GM18861 (cell line): ENCODE measurements around the gene AKAP5.
A peak's percentile ranks its signal among the peaks of the same experiment; 100 is the strongest.

ENCODE experiments used
- ATAC-seq: cut with Tn5 transposase; IDR thresholded peaks from one replicate; pipeline ENCODE4 v1.9.1; 2021; ENCODE audit not compliant: unreplicated experiment

Gene AKAP5, protein sequence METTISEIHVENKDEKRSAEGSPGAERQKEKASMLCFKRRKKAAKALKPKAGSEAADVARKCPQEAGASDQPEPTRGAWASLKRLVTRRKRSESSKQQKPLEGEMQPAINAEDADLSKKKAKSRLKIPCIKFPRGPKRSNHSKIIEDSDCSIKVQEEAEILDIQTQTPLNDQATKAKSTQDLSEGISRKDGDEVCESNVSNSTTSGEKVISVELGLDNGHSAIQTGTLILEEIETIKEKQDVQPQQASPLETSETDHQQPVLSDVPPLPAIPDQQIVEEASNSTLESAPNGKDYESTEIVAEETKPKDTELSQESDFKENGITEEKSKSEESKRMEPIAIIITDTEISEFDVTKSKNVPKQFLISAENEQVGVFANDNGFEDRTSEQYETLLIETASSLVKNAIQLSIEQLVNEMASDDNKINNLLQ

DNA sequence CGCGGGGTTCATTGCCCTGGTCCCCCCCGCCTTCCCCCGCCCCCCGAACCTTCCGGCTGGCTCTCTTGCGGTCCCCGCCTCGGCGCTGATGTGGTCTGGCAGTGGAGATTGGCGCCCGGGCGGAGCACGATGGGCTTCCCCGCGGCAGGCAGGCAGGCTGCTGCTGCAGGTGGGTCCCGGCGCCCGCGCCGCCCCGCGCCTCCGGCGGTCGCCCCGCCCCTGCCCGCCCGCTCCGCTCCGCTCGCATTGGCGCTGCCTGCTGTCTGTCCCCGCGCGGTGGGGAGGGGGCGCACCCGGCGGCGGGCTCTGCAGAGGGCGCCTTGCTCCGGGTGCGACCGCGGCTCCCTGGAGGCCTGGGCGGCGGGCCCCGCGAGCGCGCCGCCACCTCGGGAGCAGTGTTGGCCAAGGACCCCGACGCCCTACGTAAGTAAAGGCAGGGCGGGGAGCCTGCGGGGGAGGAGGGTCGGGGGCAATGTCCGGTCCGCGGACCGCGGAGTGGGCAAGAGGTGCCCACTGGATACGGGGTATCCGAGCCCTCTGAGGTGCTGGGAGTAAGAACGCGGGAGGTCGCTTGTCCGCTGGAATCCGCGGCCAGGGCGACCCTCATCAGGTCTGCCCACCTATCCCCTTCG is at the start of gene AKAP5:
TSS of gene AKAP5 (plus strand) at position 309 of the 632 bp plus-strand sequence. CDS start 2,896 bp downstream, outside the sequence.
- no peak for ATAC-seq

DNA sequence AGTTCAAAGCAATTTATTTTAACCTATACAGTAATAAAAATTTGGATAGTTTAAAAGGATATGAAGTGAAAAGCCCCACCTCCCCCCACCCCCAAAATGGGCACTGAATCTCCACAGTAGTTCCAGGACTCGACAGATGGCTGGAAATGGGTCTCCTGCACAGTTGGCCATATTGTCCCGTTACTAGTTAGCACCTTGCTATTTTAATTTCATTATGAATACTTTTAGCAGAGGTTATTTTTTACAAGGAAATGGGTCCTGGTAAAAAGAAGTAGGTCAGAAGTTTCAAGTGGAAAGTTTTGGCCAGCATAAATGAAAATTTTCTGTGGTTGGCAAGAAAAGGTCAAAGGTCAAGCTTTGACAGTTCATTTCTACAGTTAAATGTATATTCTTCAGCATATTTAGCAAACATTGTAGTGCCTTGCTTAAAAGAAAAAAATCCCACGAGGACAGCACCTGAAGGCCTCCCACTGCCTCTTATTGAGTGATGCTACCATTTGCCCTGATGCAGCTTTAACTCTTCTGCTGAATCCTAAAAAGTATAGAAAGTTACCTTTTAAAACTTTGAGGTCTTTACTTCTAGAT is 48.9 kb upstream of the AKAP5 start:
- ATAC-seq, result no peak

DNA sequence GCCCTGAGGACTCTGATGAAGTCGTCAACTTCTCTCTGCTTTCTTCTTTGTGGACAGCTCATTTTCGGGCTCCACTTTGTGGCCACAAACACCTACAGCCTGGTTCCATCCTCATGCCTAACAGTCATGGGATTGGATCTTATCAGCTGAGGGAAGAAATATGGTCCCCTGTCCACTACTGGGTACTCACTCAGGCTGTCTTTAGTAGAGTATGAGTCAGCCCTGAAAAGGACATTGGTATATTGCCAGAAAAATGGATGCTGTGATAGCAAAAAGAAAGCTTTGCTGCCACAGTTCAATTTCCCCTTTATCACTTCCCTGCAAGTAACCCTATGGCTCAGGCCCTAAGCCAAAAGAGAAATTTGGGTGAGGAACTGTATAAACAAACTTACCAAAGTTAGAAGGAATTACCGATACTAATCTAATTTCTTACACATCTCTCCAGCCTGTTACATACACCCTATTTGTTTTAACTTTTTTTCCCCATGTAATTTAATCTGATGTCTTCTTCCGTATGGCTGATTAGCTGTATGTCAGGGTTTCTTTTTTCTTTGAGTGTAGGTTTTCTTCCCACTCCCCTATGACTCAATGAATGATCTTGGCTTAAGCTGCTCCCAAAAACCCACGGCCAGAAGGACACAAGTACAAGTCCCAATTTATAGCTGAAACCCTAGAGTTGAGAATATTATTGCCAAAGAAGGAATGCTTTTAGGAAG is 48.1 kb upstream of the AKAP5 start:
- ATAC-seq, result no peak

DNA sequence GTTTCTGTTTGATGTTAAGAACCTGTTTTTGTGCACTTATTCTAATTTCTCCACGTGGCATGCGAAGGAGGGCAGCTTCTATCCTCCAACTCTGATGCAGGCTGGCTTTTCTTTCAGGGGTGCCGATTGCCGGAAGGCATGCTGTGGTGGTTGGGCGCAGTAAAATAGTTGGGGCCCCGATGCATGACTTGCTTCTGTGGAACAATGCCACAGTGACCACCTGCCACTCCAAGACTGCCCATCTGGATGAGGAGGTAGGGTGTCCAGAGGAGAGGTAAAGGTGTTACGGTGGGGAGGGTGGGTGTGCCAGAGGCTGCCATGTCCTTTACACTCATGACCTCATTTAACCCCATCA is 47.6 kb upstream of the AKAP5 start:
- ATAC-seq, result no peak

DNA sequence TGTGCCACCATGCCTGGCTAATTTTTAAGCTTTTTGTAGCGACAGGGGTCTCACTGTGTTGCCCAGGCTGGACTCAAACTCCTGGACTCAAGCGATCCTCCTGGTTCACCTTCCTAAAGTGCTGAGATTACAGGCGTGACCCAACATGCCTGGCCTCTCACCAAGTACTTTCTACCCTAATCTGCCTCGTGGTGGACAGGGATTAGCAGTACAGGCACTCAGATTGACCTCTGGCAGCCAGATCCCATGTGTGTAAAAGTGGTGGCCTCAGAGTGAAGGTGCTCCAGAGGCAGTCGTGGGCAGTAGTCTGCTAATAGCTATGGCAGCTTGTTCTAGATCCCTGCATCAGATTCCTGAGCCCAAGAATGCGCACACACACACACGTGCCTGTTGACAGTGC is 46.3 kb upstream of the AKAP5 start:
- no peak for ATAC-seq

DNA sequence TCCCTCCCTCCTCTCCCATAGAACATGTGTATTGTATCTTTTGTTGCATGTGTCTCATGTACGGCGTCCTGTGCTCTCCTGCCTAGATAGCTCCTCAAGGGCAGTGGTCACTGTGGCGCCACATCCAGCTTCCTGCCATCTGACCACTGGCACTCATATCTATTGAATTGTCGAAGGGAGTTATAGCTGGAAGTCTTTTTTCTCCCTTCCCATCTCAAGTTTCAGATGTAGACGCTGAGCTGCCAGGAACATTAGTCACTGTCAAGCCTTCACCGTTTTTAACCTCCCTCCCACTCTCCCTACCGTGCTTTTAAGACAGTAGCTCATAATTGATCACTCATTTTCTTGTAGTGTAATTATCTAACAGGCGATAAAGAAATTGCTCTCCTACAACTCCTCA is 44.1 kb upstream of the AKAP5 start:
- ATAC-seq, result no peak

DNA sequence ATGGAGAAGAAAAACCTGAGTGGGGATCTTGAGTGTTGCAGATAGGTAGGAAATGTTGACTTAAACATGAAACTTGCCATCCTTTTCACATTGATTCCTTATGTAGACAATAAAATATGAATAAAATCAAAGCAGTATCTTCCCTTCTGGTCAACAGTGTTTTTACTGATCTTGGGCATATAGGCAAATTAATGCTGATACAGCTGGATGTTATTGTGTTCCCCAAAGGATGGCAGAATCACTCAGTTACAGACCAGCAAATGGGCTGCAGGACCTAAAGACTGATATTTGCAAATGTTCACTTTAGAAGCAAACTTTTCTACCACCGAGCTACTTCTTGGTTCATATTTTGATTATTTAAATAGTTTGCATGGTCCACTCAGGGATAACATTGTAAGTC is 43.3 kb upstream of the AKAP5 start:
- no peak for ATAC-seq

DNA sequence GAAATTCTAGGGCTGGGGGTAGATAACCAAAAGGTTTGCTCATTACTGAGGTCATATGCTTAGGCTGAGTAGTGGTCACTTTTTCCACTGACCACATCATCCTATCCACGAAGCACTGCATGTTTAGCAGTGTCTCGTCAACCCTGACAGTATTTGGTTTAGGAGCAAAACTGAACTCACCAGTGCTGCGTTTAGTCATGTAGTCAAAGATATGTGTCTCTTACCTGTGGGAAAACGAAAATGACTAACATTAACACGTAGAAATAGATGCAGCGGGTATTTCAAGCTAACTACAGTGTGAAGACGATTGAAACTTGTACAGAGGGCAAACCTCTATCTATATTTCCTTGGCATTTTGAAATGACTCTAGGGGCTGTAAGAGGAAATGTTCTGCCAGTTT is 42.5 kb upstream of the AKAP5 start:
- no peak for ATAC-seq

DNA sequence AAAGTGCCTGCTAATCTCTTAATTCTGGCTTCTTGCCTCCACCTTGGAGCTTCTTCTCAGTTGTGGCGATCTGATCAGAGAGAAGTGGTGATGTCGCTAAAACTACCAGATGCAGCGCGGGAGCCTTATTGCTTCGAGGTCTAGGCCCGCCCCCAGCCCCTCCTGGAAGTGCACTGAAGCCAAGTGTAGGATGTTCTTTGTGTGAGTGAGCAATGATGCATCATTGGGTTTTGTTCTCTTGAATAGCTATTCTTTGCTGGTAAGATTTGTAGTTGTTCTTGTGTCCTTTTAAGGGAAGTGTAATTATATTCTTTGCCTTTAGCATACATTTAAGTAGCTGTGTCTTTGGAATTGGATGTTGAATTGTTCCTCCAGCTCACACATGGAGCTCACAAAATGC is 41.3 kb upstream of the AKAP5 start:
- ATAC-seq, result no peak

DNA sequence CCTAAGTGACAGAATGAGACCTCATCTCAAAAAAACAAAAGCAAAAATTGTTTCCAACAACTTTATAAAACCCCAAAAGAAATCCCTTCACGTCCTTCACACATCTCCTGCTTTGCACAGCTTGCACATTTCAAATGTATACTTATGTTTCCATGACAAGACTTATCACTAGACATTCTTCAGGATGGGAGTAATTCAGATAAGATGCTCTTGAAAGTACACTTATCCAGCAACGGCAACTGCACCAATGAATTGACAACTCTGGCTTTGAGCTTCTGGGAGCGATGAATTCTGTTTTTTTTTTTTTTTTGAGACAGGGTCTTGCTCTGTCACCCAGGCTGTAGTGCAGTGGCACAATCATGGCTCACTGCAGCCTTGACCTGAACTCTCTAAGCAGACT is 30.8 kb upstream of the AKAP5 start:
- no peak for ATAC-seq

DNA sequence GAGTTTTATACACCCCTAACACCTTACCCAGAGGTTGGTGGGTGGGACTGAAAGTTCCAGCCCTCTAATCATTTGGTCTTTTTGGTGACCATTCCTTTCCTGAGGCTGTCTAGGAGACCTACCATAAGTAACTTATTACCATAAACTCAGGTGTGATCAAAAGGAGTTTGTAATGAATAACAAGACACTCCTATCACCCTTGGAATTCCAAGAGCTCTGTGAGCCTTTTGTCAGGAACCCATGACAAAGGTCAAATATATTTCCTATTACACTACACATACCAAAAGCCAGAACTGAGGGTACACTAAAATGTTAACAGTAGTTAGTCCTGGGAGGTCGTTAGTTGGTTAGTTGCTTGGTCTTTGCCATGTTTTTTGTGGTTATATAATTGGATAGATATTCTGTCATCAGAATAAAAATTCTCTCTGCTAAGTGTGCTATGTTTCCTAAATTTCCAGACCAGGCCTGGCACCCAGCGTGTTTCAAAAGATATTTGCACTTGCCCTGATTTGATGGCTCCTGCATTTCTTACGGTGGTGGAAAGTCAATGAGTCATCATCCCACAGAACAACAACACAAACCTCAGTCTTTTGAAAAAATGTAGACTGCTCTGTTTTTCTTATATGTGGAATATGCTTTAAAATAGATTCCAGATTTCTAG is 27.0 kb upstream of the AKAP5 start:
- no peak for ATAC-seq

DNA sequence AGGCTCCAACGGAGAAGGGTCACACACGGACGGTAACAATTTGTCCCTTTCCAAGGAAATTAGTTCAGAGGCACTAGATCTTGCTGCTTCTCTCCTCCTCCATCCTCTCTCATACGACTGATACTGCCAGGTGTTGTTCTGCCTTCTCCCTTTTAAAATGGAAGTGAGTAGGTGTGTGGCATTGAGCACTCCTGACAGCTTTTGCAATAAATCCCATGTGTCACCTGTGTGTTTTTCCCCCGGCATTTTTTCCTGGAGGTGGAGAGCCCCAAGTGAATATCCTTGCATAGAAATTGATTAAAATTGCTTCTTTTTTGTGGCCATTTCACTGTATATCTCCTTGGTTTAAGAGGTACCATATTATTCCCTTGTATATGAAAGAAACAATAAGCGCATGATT is 26.2 kb upstream of the AKAP5 start:
- ATAC-seq, result no peak

DNA sequence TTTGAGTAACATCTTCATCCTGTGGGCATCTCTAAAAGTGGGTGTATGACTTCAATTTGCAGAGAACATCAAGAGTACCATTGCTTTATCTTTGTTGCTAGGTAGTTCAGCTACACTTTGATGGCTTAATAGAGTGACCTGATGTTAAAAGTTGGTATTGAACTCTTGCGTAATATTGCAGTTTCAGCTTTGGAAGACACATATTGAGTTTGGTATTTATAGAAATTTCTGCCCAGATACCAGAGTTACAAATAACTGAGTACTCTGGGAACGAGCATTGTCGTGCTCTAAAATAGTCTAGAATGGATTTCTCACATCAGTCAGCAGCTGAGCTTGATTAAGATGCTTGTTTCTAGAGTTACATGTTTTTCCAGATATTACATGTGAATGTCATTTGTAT is 24.8 kb upstream of the AKAP5 start:
- ATAC-seq, result no peak

DNA sequence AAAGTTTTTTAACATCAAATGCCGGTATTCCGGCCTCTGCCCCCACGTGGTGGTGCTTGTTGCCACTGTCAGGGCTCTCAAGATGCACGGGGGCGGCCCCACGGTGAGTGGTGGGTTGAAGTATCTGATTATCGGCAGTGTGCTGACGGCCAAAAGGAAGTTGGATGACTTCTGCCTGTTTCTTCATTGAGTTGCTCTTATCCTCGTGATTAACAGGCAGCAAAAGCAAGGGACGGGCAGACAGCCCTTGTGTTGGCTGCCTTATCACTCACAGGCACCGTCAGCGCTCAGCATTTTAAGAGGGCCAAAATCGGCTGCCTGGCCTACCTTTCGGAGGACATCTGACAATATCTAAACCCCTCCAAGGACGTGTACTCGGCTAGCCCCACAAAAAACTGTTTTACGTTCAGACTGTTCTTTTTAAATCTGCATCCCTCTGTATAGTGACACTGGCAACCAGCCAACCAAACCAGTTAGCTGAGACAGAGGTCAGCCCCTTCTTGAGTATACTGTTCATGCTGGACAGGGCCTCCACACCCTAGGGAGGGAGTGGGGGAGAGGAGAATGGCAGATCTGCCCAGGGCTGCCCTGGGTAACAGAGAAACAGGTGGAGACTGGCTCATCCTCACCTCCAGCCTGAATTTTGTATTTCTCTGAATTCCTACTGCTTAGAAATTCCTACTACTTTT is 22.9 kb upstream of the AKAP5 start:
- no peak for ATAC-seq

DNA sequence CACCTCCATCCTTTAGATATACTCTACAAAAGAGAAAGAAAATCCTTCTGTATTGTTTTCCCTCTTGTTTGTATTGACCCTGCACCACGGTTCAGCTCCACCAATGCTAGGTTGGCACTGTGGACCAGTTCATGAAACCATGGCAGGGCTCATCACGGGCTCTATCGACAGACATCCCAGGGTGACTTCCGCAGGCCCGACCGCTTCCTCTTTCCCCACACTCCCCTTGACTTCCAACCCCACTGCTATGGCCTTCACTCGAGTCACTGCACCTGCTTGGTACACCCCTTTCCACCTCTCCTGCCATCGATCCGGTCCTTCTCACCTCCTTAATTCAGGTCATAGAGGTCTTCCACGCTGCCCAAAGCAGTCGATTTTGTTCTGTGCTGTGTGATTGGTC is 21.2 kb upstream of the AKAP5 start:
- ATAC-seq, result no peak

DNA sequence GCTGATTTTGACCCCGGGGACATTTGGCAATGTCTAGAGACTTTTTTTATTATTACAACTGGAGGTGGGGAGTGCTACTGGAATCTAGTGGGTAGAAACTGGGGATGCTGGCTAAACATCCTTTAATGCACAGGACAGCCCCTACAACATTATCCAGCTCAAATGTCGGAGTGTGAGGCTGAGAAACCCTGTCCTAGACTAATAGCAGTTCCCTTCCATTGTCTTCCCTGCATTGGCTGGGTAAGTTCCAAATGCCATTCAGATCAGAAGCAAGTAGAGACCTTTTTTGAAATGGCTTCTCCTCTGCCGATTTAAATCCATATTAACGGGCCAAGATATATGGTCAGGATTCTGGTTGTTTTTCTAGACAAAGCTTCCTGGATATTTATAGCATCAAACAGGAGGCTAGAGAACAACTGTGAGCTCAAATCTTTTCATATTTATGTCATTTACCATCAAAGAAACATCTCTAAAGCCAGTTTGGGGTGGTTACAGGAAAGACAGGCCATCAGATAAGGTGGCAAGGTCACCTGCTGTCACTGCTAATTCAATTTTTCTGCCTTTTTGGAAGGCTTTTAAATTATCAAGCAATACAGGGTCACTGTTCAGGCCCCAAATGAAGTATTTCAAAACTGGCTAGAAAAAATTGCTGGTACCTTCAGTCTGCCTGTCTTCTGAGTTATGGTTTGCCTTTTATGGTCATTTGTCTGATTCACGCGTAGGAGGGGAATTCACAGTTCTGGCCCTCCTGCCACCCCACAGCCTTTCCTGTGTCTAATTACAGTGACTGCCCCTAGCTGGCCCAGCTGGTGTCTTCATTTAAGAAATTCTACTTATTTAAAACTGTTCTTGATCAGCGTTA is 20.1 kb upstream of the AKAP5 start:
- ATAC-seq, result peak; percentile 87

DNA sequence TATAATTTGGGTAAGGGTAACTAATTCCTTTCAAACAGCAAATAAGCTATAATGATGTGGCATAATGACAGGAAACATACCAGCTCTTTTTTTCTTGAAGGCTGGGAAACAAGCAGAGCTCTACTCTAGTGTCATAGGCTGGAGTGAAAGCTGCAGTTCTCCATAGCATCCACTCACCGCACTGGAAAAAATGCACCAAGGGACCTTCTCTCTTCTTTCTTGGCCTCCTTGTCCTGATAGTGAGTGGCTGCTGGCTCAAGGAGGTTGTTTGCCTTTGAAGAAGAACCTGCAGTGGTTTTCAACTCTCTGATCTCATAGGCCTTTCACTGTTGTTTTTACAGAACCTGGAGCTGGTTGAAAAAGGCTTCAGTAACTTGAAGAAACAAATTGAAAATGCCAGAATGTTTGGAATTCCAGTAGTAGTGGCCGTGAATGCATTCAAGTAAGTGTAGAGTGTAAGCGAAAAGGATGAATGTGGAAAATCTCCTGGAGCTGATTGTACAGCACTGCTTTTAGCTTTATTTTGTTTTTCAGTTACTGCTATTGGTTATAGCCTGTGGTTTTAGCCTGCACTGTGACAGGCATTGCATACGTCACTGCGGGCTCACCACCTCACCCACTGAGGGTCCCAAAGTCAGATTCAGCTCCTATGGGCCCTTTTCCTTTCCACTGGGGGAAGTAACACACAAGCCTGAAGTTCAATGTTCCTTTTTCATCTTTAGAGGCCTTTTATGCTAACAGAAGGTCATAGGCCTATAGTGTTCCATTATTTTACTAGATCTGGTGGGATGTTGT is 17.2 kb upstream of the AKAP5 start:
- no peak for ATAC-seq

DNA sequence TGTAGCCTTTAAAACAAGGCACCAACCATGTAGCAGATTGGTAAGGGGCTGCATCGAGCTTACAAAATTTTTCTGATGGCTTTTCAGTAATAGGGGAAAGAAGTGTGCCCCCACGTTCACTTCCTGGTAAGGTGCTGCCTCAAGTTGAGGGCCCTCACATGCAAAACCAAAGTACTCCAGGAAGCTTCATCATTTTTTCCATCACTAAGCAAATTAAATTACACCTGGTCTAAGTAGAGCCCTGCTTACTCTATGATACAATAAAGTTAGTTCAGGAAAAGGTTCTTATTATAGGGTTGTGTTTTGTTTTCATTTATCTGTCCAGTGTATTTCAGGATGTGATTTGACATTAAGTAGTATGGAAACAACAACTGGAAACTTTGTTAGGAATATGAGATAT is 15.0 kb upstream of the AKAP5 start:
- no peak for ATAC-seq

DNA sequence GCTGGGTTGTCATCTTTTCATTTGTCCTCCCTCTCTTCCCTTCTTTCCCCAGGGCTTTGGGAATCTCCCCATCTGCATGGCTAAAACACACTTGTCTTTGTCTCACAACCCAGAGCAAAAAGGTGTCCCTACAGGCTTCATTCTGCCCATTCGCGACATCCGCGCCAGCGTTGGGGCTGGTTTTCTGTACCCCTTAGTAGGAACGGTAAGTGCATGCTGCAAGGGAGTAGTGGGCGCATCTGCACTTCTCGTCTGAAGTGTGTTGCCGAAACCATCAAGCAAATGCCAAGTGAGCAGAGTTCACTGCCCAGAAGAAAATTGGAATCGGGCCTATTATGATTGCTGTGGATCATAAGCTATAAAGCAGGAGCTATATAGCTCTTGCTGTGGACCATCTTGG is 10.6 kb upstream of the AKAP5 start:
- no peak for ATAC-seq
